ENCODE data around the gene LGALS9.

LGALS9 gene

GRCh38 chr17:27666831-27667560 lies 36.0 kb downstream of the LGALS9 start:
- ChIA-PET CTCF (interaction anchor here (0.7 to 1.9 kb wide), 2 partner anchors 12 to 87 kb away, joined by 5 to 7 read pairs; no protein-coding TSS in a partner anchor), POLR2A (ENCODE audit: low non-redundant PET) (no interaction called here)
- DNase-seq (ENCODE audit: low spot score): no peak
- no peak for TF ChIP-seq CTCF (conservative IDR thresholded peaks at IDR 0.05; ENCODE audit: low read depth)
- H3K27ac ChIP-seq: no peak overlapping the region

DNA sequence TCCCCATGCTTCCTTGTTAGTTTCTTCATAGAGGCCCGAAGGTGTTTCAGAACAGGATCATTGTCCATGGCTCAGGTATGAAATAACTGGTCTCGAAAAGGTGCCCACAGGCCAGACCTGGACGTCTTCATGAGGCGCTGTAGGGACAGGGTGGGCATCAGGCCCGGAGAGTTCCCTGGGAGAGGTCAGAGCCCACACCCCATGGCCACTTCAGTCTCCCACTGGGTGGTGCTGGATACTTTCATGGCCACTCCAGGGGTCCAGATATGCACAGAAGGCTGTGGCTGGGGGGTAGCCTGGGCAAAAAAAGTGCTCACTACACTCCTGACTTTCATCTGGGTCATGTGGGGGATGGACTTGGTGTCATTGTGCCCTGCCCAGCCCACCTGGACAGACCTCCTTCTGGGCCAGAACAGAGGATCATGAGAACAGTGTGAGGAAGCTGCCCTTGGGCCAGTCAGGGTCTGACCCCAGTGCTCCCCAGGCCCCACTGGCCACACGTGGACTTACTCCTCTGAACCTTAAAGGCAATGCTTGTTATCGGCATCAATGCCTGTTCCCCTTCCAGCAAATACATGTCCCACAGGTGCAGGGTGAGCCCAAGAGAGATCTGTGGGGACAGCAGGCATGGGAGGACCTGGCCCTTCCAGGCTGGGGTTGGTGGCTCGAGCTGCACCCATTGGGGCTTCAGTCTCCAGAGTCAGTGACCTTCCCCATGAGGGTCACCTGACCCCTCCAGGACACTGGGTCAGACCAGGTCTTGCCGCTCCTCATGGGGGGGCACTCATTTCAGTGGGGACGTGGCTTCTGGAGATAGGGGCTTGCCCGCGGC lies 36.9 kb downstream of the LGALS9 start:
- TF ChIP-seq CTCF (conservative IDR thresholded peaks at IDR 0.05; ENCODE audit: low read depth): no peak
- CTCF ChIA-PET: no interaction called here
- no peak overlapping the region for H3K27ac ChIP-seq
- no peak for DNase-seq (ENCODE audit: low spot score)
- POLR2A ChIA-PET (ENCODE audit: low non-redundant PET): no interaction called here

DNA sequence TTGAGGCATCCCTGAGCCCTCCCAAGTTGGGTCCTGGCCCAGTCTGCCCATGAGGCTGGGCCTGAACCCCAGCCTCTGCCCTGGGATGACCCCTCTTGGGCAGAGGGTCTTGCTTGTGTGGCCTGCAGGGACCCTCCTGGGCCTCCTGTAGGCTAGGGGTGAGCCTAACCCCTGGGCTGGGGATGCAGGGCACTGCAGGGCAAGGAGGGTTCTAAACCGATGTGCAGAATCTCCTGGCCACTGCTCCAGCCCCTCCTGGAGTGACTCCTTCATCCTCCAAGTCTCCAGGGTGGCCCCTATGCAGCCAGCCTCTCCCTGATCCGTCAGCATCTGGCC lies 37.5 kb downstream of the LGALS9 start:
- POLR2A ChIA-PET (ENCODE audit: low non-redundant PET): no interaction called here
- DNase-seq (ENCODE audit: low spot score): no peak
- CTCF ChIA-PET: no interaction called here

DNA sequence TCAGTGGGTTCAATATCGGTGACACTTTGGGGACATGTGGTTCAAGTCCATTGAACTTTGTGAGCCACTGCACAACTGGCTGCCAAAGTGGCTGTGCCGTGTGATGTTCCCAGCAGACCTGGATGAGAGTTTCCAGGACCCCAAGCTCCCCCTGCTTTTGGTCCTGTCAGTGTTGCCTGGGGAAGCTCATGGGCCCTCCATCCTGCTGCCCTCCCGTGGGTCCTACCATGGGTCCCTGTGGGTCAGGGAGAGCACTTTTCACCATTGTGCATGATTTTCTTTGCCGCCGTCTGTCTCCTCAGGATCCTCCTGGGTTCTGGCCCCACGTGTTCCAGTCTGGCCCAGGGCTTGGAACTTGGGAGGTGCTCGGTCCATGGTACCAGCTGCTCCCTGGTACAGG lies 38.1 kb downstream of the LGALS9 start:
- no peak for TF ChIP-seq CTCF (conservative IDR thresholded peaks at IDR 0.05; ENCODE audit: low read depth)
- H3K27ac ChIP-seq: no peak overlapping the region
- DNase-seq (ENCODE audit: low spot score): no peak
- ChIA-PET CTCF (no interaction called here), POLR2A (ENCODE audit: low non-redundant PET) (no interaction called here)

More for the DNA sequence above, 37.5 kb downstream of the LGALS9 start:
- no peak for TF ChIP-seq CTCF (conservative IDR thresholded peaks at IDR 0.05; ENCODE audit: low read depth)
- H3K27ac ChIP-seq: no peak overlapping the region

GRCh38 chr17:27669850-27670249 lies 38.9 kb downstream of the LGALS9 start:
- no peak overlapping the region for H3K27ac ChIP-seq
- DNase-seq (ENCODE audit: low spot score): no peak
- ChIA-PET POLR2A (ENCODE audit: low non-redundant PET) (no interaction called here), CTCF (no interaction called here)
- TF ChIP-seq CTCF (conservative IDR thresholded peaks at IDR 0.05; ENCODE audit: low read depth): no peak

DNA sequence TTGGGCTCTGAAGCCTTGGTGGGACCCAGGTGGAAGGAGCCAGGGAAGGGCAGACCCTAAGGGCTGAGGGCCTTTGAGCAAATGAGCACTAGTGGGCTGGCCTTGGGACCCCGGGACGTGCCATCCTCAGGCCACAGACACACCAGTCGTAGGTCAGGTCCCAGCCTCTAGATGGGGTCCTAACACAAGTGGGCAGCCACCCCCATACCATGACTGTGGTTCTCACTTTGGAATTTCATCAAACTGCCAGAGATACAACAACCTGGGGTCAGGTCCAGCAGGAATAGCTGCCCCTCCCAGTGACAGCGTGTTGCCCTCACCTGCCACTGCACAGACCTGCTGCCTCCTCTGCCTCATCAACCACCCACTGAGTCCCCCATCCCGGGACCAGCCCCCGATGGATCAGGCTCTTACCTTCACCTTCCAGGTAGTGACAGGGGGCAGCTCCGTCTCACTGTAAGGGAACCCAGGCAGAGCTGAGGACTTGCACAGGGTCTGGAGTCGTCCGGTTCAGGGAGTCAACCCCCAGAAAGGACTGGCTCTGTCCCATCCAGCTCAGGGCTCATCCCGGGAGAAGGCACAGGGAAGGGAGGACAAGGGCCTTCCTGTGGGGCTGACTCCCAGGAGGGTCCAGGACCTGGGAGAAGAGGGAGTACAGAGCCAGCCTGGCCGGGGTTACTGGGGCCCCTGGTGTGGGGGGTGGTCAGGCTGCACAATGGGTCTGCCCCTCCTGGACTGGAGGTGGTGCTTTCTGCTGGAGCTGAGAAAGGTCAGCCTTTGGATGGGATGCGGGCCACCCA lies 40.0 kb downstream of the LGALS9 start:
- H3K27ac ChIP-seq: no peak overlapping the region
- DNase-seq (ENCODE audit: low spot score): no peak
- CTCF ChIA-PET: no interaction called here
- TF ChIP-seq CTCF (conservative IDR thresholded peaks at IDR 0.05; ENCODE audit: low read depth): no peak
- POLR2A ChIA-PET (ENCODE audit: low non-redundant PET): no interaction called here

Measured in RWPE1 (cell line).